HEK293 (cell line): Measurements from ENCODE around the gene RBCK1.

Experiments
- CTCF ChIA-PET: fragments of 350-600 bp; formaldehyde crosslinking; extraction: SDS; loops from one replicate; lab custom pipeline; 2021; ENCODE audit warnings: antibody characterized with exemption; lab: Yijun Ruan, JAX
- POLR2A ChIA-PET: fragments of 300-600 bp; formaldehyde crosslinking; extraction: SDS; loops from one replicate; lab custom pipeline; 2020; ENCODE audit warnings: antibody characterized with exemption, inconsistent platforms; lab: Yijun Ruan, JAX
- H3K27ac ChIP-seq: fragments of 200-500 bp; sonication (Bioruptor generic); 2 replicates; pipeline ENCODE4 v1.5.1; 2014; ENCODE audit warnings: low read depth, low read length, control low read depth, inconsistent platforms; ENCODE audit errors: extremely low read depth
- H3K36me3 ChIP-seq, 2 experiments: fragments of 200-500 bp in 1 of 2; sonication (Bioruptor generic) in 1 of 2; 1 replicate in 1 of 2; 2 replicates in 1 of 2; pipeline ENCODE4 v1.5.1; 2014 to 2017; ENCODE audit warnings: inconsistent platforms in 2 of 2, low read length in 2 of 2; ENCODE audit not compliant: control insufficient read depth in 2 of 2, insufficient read depth in 1 of 2
- H3K4me1 ChIP-seq: fragments of 200-500 bp; sonication (Bioruptor generic); 2 replicates; pipeline ENCODE4 v1.5.1; 2014; ENCODE audit warnings: mild to moderate bottlenecking, low read length, inconsistent platforms; ENCODE audit not compliant: control insufficient read depth, insufficient read depth
- H3K4me3 ChIP-seq: 2 replicates; pipeline ENCODE4 v1.5.1; 2011; ENCODE audit warnings: low read depth, mild to moderate bottlenecking, control low read depth, low read length, moderate library complexity
- H3K9me3 ChIP-seq: fragments of 200-500 bp; sonication (Bioruptor generic); 2 replicates; pipeline ENCODE4 v1.5.1; 2014; ENCODE audit warnings: low read depth, low read length, inconsistent platforms; ENCODE audit not compliant: control insufficient read depth, insufficient read depth
- HOXA7 ChIP-seq: sonication (generic); formaldehyde crosslinking; IDR thresholded peaks from 2 replicates; pipeline ENCODE4 v1.8.1; 2022; ENCODE audit warnings: missing genetic modification reagents, borderline replicate concordance
- HOXD13 ChIP-seq: sonication (generic); formaldehyde crosslinking; IDR thresholded peaks from 2 replicates; pipeline ENCODE4 v1.8.0; 2022; ENCODE audit warnings: missing genetic modification reagents, borderline replicate concordance
- INSM2 ChIP-seq: fragments of 450-650 bp; formaldehyde crosslinking; IDR thresholded peaks from 2 replicates; pipeline ENCODE4 v1.5.1; 2016; ENCODE audit warnings: missing biosample characterization, missing genetic modification characterization
- KLF17 ChIP-seq: fragments of 450-650 bp; formaldehyde crosslinking; IDR thresholded peaks from 2 replicates; pipeline ENCODE4 v1.5.1; 2016; ENCODE audit warnings: missing biosample characterization, missing genetic modification characterization
- KLF8 ChIP-seq: fragments of 450-650 bp; formaldehyde crosslinking; IDR thresholded peaks from 2 replicates; pipeline ENCODE4 v1.5.1; 2016; ENCODE audit warnings: missing biosample characterization, missing genetic modification characterization
- KLF9 ChIP-seq: fragments of 450-650 bp; formaldehyde crosslinking; IDR thresholded peaks from 2 replicates; pipeline ENCODE4 v1.5.1; 2016; ENCODE audit warnings: missing biosample characterization, missing genetic modification characterization, low read depth
- REST ChIP-seq: fragments of 450-650 bp; formaldehyde crosslinking; IDR thresholded peaks from 2 replicates; pipeline ENCODE4 v1.5.1; 2016; ENCODE audit warnings: missing biosample characterization, missing genetic modification characterization
- SP2 ChIP-seq: fragments of 450-650 bp; formaldehyde crosslinking; IDR thresholded peaks from 2 replicates; pipeline ENCODE4 v1.5.1; 2016; ENCODE audit warnings: missing biosample characterization, missing genetic modification characterization
- YY2 ChIP-seq: fragments of 450-650 bp; formaldehyde crosslinking; IDR thresholded peaks from 2 replicates; pipeline ENCODE4 v1.5.1; 2016; ENCODE audit warnings: missing biosample characterization, missing genetic modification characterization
- ZNF16 ChIP-seq: fragments of 450-650 bp; formaldehyde crosslinking; IDR thresholded peaks from 2 replicates; pipeline ENCODE4 v1.5.1; 2016; ENCODE audit warnings: low read depth, missing biosample characterization, missing genetic modification characterization
- ZNF214 ChIP-seq: fragments of 450-650 bp; formaldehyde crosslinking; IDR thresholded peaks from 2 replicates; pipeline ENCODE4 v1.5.1; 2017; ENCODE audit warnings: missing biosample characterization, mild to moderate bottlenecking, missing genetic modification characterization, borderline replicate concordance
- ZNF26 ChIP-seq: fragments of 450-650 bp; formaldehyde crosslinking; IDR thresholded peaks from 2 replicates; pipeline ENCODE4 v1.5.1; 2016; ENCODE audit warnings: missing biosample characterization, missing genetic modification characterization
- ZNF274 ChIP-seq, 2 experiments: fragments of 200-500 bp in 1 of 2; fragments of 450-650 bp in 1 of 2; sonication (Bioruptor generic) in 1 of 2; formaldehyde crosslinking in 1 of 2; IDR thresholded peaks; 2 replicates each; pipeline versions ENCODE4 v1.5.1 to v1.6.1; 2014 to 2016; ENCODE audit warnings: borderline replicate concordance in 1 of 2, inconsistent platforms in 1 of 2, low read length in 1 of 2, missing biosample characterization in 1 of 2, missing genetic modification characterization in 1 of 2
- ZNF362 ChIP-seq: fragments of 450-650 bp; formaldehyde crosslinking; IDR thresholded peaks from 2 replicates; pipeline ENCODE4 v1.5.1; 2016; ENCODE audit warnings: missing biosample characterization, missing genetic modification characterization
- ZNF529 ChIP-seq: fragments of 450-650 bp; formaldehyde crosslinking; IDR thresholded peaks from 2 replicates; pipeline ENCODE4 v1.5.1; 2017; ENCODE audit warnings: missing genetic modification characterization, missing biosample characterization; ENCODE audit not compliant: insufficient replicate concordance
- ZNF530 ChIP-seq: fragments of 450-650 bp; formaldehyde crosslinking; IDR thresholded peaks from 2 replicates; pipeline ENCODE4 v1.5.1; 2016; ENCODE audit warnings: low read depth, missing biosample characterization, missing genetic modification characterization
- ZNF561 ChIP-seq: fragments of 450-650 bp; IDR thresholded peaks from 2 replicates; pipeline ENCODE4 v1.5.1; 2018; ENCODE audit warnings: missing biosample characterization, missing genetic modification characterization, borderline replicate concordance
- ZNF621 ChIP-seq: fragments of 450-650 bp; formaldehyde crosslinking; IDR thresholded peaks from 2 replicates; pipeline ENCODE4 v1.5.1; 2017; ENCODE audit warnings: missing biosample characterization, missing genetic modification characterization
- ZNF626 ChIP-seq: fragments of 450-650 bp; sonication (Bioruptor Pico); formaldehyde crosslinking; IDR thresholded peaks from 2 replicates; pipeline ENCODE4 v1.5.1; 2018; ENCODE audit warnings: missing biosample characterization, missing genetic modification characterization, inconsistent platforms
- ZNF645 ChIP-seq: fragments of 450-650 bp; formaldehyde crosslinking; IDR thresholded peaks from 2 replicates; pipeline ENCODE4; 2016; ENCODE audit warnings: missing biosample characterization, missing genetic modification characterization
- ZNF776 ChIP-seq: fragments of 450-650 bp; formaldehyde crosslinking; IDR thresholded peaks from 2 replicates; pipeline ENCODE4 v1.5.0; 2017; ENCODE audit warnings: missing biosample characterization, missing genetic modification characterization, borderline replicate concordance
- ZNF837 ChIP-seq: fragments of 450-650 bp; formaldehyde crosslinking; IDR thresholded peaks from 2 replicates; pipeline ENCODE4 v1.5.1; 2016; ENCODE audit warnings: missing biosample characterization, missing genetic modification characterization
- ZNF843 ChIP-seq: fragments of 450-650 bp; formaldehyde crosslinking; IDR thresholded peaks from 2 replicates; pipeline ENCODE4 v1.5.1; 2016; ENCODE audit warnings: missing biosample characterization, missing genetic modification characterization

The RBCK1 gene

GRCh38 chr20:366719-367485 lies 41.2 kb upstream of the RBCK1 start:
- H3K4me3 ChIP-seq: no peak overlapping the region
- no peak overlapping the region for H3K27ac ChIP-seq
- no peaks in the 10 kb centered on the region; the same call in 1 of the 2 replicates for H3K4me1 ChIP-seq
- no peak for TF ChIP-seq ZNF843 (tag by site-specific recombination)
- TF ChIP-seq ZNF645 (tag by site-specific recombination): no peak
- no peak for TF ChIP-seq KLF8 (tag by site-specific recombination)
- no peak for TF ChIP-seq INSM2
- TF ChIP-seq REST (tag by site-specific recombination): no peak
- TF ChIP-seq ZNF26: no peak
- TF ChIP-seq ZNF561 (tag by site-specific recombination): no peak
- TF ChIP-seq, all 188 proteins: peak for 0
- Histone ChIP-seq H3K9me3 (no peaks in the 10 kb centered on the region), H3K36me3 (no peaks in the 10 kb centered on the region)
- POLR2A ChIA-PET: interaction anchor here (1.2 kb wide), 1 partner anchor 13 kb away, joined by 6 read pairs; no protein-coding TSS in a partner anchor
- CTCF ChIA-PET: interaction anchor here (0.6 to 2.9 kb wide), 7 partner anchors 11 to 111 kb away, joined by 3 to 13 read pairs (median 3); no protein-coding TSS in a partner anchor

- H3K4me3 ChIP-seq: no peak overlapping the region
- H3K27ac ChIP-seq: no peak overlapping the region
- ChIA-PET POLR2A (no interaction called here), CTCF (interaction anchor here (1.1 to 2.9 kb wide), 3 partner anchors 14 to 111 kb away, joined by 3 to 12 read pairs (median 3); no protein-coding TSS in a partner anchor)
- H3K36me3 ChIP-seq: no peaks in the 10 kb centered on the region
- no peaks in the 10 kb centered on the region; the same call in 1 of the 2 replicates for H3K4me1 ChIP-seq
- no peaks in the 10 kb centered on the region for H3K9me3 ChIP-seq
- TF ChIP-seq KLF17 (tag by site-specific recombination): no peak
- no peak for TF ChIP-seq ZNF16 (tag by site-specific recombination)
- TF ChIP-seq YY2: no peak
- TF ChIP-seq ZNF214 (tag by site-specific recombination): no peak
- no peak for TF ChIP-seq ZNF621 (tag by site-specific recombination)
- TF ChIP-seq HOXA7 (CRISPR knock-in tag): no peak
- no peak for TF ChIP-seq HOXD13 (CRISPR knock-in tag)
- TF ChIP-seq SP2 (tag by site-specific recombination): no peak
- no peak for TF ChIP-seq ZNF274 (IDR thresholded peaks at IDR 0.05; ENCODE audit: low read length)
- no peak for TF ChIP-seq ZNF274 (tag by site-specific recombination; IDR thresholded peaks at IDR 0.05; ENCODE audit: borderline replicate concordance)
- TF ChIP-seq ZNF529 (tag by site-specific recombination): no peak
- TF ChIP-seq KLF9 (tag by site-specific recombination): no peak
- no peak for TF ChIP-seq ZNF362 (tag by site-specific recombination)
- TF ChIP-seq ZNF837 (tag by site-specific recombination): no peak
- no peak for TF ChIP-seq ZNF626 (tag by site-specific recombination)
- no peak for TF ChIP-seq ZNF776
- no peak for TF ChIP-seq ZNF530 (tag by site-specific recombination)
Observed at GRCh38 chr20:367486-367887, 40.6 kb upstream of the RBCK1 start.
